SU-DHL-6 (cell line): ENCODE results near the gene AREG.

Experiments
- CTCF ChIP-seq: fragments of 200-600 bp; sonication (generic); IDR thresholded peaks from one replicate; pipeline ENCODE4 v1.5.1; 2017; ENCODE audit warnings: antibody characterized with exemption, mild to moderate bottlenecking, low read length, moderate library complexity; ENCODE audit not compliant: insufficient read depth, poor library complexity, severe bottlenecking
- EZH2phosphoT487 ChIP-seq: fragments of 200-600 bp; sonication (generic), shearing (Covaris generic); conservative IDR thresholded peaks from 2 replicates; pipeline ENCODE4 v1.6.1; 2018; ENCODE audit warnings: mild to moderate bottlenecking, antibody characterized with exemption, low read length, moderate library complexity, mixed read lengths

DNA sequence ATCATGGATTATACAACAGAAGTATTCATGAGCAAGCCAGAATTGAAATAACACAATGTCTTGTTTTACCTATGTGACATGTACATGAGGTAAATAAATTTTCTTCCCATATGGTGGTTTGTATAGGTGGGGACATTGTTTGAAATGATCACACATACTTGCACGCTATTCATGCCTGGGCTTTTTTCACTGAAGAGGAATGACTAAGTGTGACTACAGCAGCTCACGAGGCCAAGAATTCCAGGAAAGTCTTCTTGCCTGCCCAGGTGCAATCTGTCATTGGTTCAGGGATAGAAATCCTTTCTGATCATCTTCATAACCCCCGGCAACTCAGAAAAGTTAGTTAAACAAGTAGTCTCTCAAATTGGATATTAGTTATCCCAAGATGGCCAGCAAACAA lies 36.3 kb upstream of the AREG start:
- no peak for TF ChIP-seq CTCF
- TF ChIP-seq EZH2phosphoT487 = no peak
